ENCODE data around the gene AP1B1.

AP1B1 gene

DNA sequence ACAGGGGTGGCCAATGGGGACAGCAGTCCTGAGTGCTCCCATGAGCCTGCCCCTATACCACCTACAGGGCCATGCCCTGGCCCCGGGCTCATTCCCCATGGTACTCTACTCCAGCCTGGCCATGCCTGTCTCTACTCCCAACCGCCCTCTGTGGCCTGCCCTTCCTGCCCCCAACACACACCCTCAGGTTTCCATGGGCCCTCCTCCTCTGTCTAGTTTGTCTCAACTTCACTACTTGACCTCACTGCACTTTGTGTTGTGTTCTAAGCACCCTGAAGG lies 46.6 kb downstream of the AP1B1 start:
- peak overlapping the region; percentile 9 for H4K91ac ChIP-seq (ENCODE audit: low read depth, low read length)
- no peaks in the 10 kb centered on the region for H3K9me3 ChIP-seq (ENCODE audit: insufficient read depth, low read depth, low read length)
- H3K79me1 ChIP-seq (ENCODE audit: low read length): peaks cover 19% of the 10 kb centered on the region
- H3K36me3 ChIP-seq (ENCODE audit: control insufficient read depth in 1 of 2, insufficient read depth in 2 of 2, low read length in 2 of 2): peaks cover 49 to 52% of the 10 kb centered on the region in 2 experiments
- no peak overlapping the region for H4K12ac ChIP-seq (ENCODE audit: low read depth, low read length)
- H3K14ac ChIP-seq (ENCODE audit: low read length): peak overlapping the region; percentile 32
- no peaks in the 10 kb centered on the region for H3K27me3 ChIP-seq (ENCODE audit: insufficient read depth, low read length)
- no peak overlapping the region for H2AK5ac ChIP-seq (ENCODE audit: low read length)
- no peak overlapping the region for H3K23ac ChIP-seq (ENCODE audit: low read length)
- no peak overlapping the region for H3K4ac ChIP-seq (ENCODE audit: low read depth, low read length)
- peak in 1 of 2 donors; percentile 83 for DNase-seq
- H2BK120ac ChIP-seq (ENCODE audit: insufficient read depth, low read length, poor library complexity): peak overlapping the region; percentile 34
- no CpG with 5 or more reads among the region's 2 CpGs for WGBS (ENCODE audit: extremely low coverage, insufficient coverage, insufficient read length)
- H3K18ac ChIP-seq (ENCODE audit: low read length): peak overlapping the region; percentile 31
- no peak overlapping the region for H3K4me3 ChIP-seq (ENCODE audit: low read depth, low read length)
- no peak overlapping the region for H3K4me2 ChIP-seq (ENCODE audit: low read length)
- no peak overlapping the region for H2AFZ ChIP-seq (ENCODE audit: insufficient read depth, low read length, poor library complexity)
- peaks cover 45 to 52% of the 10 kb centered on the region in 2 experiments for H3K4me1 ChIP-seq (ENCODE audit: control insufficient read depth in 1 of 2, insufficient read depth in 2 of 2, low read length in 2 of 2)
- H3K9ac ChIP-seq (ENCODE audit: low read length): no peak overlapping the region
- no peak overlapping the region for H2BK12ac ChIP-seq (ENCODE audit: low read length)
- H2BK5ac ChIP-seq (ENCODE audit: low read depth, low read length, poor library complexity): peak overlapping the region; percentile 10
- no peak overlapping the region for H3K27ac ChIP-seq (ENCODE audit: low read depth, low read length)
- no peaks in the 10 kb centered on the region for H3K79me2 ChIP-seq (ENCODE audit: control insufficient read depth, insufficient read depth, low read length, poor library complexity)
- H4K8ac ChIP-seq (ENCODE audit: low read depth, low read length): no peak overlapping the region

DNA sequence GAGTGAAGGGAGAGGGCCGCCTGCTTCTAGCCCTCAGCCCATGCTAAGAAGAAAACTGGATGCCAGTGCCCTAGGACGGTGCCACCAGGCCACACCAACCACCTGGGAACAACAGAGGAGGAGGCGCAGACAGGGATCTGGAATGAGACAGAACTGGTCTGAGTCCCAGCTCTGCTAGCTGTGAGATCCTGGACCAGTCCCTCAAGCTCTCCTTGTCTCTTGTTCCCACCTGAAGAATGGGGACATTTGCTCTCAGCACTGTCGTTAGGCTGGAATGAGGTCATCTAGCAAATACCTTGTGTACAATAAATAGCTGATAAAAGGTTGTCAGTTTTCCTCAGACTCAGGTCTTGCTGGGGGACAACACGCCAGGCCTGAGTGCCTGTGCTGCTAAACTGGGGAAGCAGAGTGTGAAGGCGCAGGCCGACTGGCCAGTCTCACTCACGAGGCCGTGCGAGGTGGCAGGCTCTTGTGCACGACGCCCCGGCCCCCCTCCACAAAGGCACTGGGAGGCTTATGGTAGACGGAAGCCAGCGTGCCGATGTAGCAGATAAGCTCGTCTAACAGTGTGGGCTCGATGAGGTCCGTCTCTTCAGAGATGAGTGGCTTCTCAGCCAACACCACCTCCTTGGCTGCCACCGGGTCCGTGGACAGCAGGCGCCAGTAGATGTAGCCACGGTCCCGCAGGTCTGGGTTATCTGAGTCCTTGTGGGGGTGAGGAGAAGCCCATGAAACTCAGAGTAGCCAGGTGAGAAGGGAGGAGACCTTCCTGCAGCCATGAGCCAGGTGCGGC lies 47.1 kb downstream of the AP1B1 start:
- no peak overlapping the region for H2BK120ac ChIP-seq (ENCODE audit: insufficient read depth, low read length, poor library complexity)
- H2AFZ ChIP-seq (ENCODE audit: insufficient read depth, low read length, poor library complexity): no peak overlapping the region
- no peaks in the 10 kb centered on the region for H3K9me3 ChIP-seq (ENCODE audit: insufficient read depth, low read depth, low read length)
- H3K18ac ChIP-seq (ENCODE audit: low read length): peak overlapping the region; percentile 31
- H2BK12ac ChIP-seq (ENCODE audit: low read length): peak overlapping the region; percentile 23
- no peaks in the 10 kb centered on the region for H3K27me3 ChIP-seq (ENCODE audit: insufficient read depth, low read length)
- H3K4me3 ChIP-seq (ENCODE audit: low read depth, low read length): no peak overlapping the region
- H4K91ac ChIP-seq (ENCODE audit: low read depth, low read length): peak overlapping the region; percentile 20
- no peak overlapping the region for H4K8ac ChIP-seq (ENCODE audit: low read depth, low read length)
- H2AK5ac ChIP-seq (ENCODE audit: low read length): no peak overlapping the region
- H3K4me2 ChIP-seq (ENCODE audit: low read length): no peak overlapping the region
- H2BK5ac ChIP-seq (ENCODE audit: low read depth, low read length, poor library complexity): peak overlapping the region; percentile 3
- H3K4me1 ChIP-seq (ENCODE audit: control insufficient read depth in 1 of 2, insufficient read depth in 2 of 2, low read length in 2 of 2): peaks cover 42 to 48% of the 10 kb centered on the region in 2 experiments
- H3K79me1 ChIP-seq (ENCODE audit: low read length): peaks cover 19% of the 10 kb centered on the region
- no peak overlapping the region for H4K12ac ChIP-seq (ENCODE audit: low read depth, low read length)
- H3K4ac ChIP-seq (ENCODE audit: low read depth, low read length): no peak overlapping the region
- no peaks in the 10 kb centered on the region for H3K79me2 ChIP-seq (ENCODE audit: control insufficient read depth, insufficient read depth, low read length, poor library complexity)
- DNase-seq: peak; percentile 87 to 91
- H3K23ac ChIP-seq (ENCODE audit: low read length): no peak overlapping the region
- H3K9ac ChIP-seq (ENCODE audit: low read length): no peak overlapping the region
- no peak overlapping the region for H3K27ac ChIP-seq (ENCODE audit: low read depth, low read length)
- peaks cover 48 to 55% of the 10 kb centered on the region in 2 experiments for H3K36me3 ChIP-seq (ENCODE audit: control insufficient read depth in 1 of 2, insufficient read depth in 2 of 2, low read length in 2 of 2)
- no peak overlapping the region for H3K14ac ChIP-seq (ENCODE audit: low read length)
- no CpG with 5 or more reads among the region's 25 CpGs for WGBS (ENCODE audit: extremely low coverage, insufficient coverage, insufficient read length)

DNA sequence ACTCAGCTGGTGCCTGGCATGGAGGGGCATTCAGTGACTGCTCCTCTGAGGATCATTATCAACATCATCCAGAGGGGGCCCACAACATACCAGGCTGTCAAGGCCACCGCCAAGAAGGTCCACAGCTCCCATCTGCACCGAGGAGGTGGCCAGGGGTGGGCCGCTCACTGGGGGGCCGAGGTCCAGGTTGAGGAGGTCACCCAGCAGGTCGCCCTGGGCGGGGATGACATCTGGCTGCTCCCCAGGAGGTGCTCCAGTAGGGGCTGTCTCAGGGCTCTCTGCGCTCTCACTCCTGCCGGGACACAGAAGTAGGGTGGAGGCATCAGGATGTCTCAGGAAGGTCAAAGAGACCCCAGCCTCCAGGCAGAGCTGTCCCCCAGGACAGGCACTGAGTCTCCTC lies 47.8 kb downstream of the AP1B1 start:
- H3K79me2 ChIP-seq (ENCODE audit: control insufficient read depth, insufficient read depth, low read length, poor library complexity): no peaks in the 10 kb centered on the region
- peak overlapping the region; percentile 20 for H4K91ac ChIP-seq (ENCODE audit: low read depth, low read length)
- no peak overlapping the region for H2AK5ac ChIP-seq (ENCODE audit: low read length)
- no peak overlapping the region for H3K4me2 ChIP-seq (ENCODE audit: low read length)
- H3K27me3 ChIP-seq (ENCODE audit: insufficient read depth, low read length): no peaks in the 10 kb centered on the region
- peaks cover 19% of the 10 kb centered on the region for H3K79me1 ChIP-seq (ENCODE audit: low read length)
- H3K14ac ChIP-seq (ENCODE audit: low read length): no peak overlapping the region
- no peak for DNase-seq
- peaks cover 54 to 62% of the 10 kb centered on the region in 2 experiments for H3K36me3 ChIP-seq (ENCODE audit: control insufficient read depth in 1 of 2, insufficient read depth in 2 of 2, low read length in 2 of 2)
- no peak overlapping the region for H3K4me3 ChIP-seq (ENCODE audit: low read depth, low read length)
- no peak overlapping the region for H4K8ac ChIP-seq (ENCODE audit: low read depth, low read length)
- no peak overlapping the region for H4K12ac ChIP-seq (ENCODE audit: low read depth, low read length)
- no CpG with 5 or more reads among the region's 8 CpGs for WGBS (ENCODE audit: extremely low coverage, insufficient coverage, insufficient read length)
- no peak overlapping the region for H2BK5ac ChIP-seq (ENCODE audit: low read depth, low read length, poor library complexity)
- H2BK12ac ChIP-seq (ENCODE audit: low read length): no peak overlapping the region
- H3K9ac ChIP-seq (ENCODE audit: low read length): no peak overlapping the region
- no peaks in the 10 kb centered on the region for H3K9me3 ChIP-seq (ENCODE audit: insufficient read depth, low read depth, low read length)
- no peak overlapping the region for H3K4ac ChIP-seq (ENCODE audit: low read depth, low read length)
- peaks cover 40 to 43% of the 10 kb centered on the region in 2 experiments for H3K4me1 ChIP-seq (ENCODE audit: control insufficient read depth in 1 of 2, insufficient read depth in 2 of 2, low read length in 2 of 2)
- no peak overlapping the region for H3K27ac ChIP-seq (ENCODE audit: low read depth, low read length)
- peak overlapping the region; percentile 9 for H3K18ac ChIP-seq (ENCODE audit: low read length)
- H3K23ac ChIP-seq (ENCODE audit: low read length): no peak overlapping the region
- no peak overlapping the region for H2BK120ac ChIP-seq (ENCODE audit: insufficient read depth, low read length, poor library complexity)
- H2AFZ ChIP-seq (ENCODE audit: insufficient read depth, low read length, poor library complexity): no peak overlapping the region

DNA sequence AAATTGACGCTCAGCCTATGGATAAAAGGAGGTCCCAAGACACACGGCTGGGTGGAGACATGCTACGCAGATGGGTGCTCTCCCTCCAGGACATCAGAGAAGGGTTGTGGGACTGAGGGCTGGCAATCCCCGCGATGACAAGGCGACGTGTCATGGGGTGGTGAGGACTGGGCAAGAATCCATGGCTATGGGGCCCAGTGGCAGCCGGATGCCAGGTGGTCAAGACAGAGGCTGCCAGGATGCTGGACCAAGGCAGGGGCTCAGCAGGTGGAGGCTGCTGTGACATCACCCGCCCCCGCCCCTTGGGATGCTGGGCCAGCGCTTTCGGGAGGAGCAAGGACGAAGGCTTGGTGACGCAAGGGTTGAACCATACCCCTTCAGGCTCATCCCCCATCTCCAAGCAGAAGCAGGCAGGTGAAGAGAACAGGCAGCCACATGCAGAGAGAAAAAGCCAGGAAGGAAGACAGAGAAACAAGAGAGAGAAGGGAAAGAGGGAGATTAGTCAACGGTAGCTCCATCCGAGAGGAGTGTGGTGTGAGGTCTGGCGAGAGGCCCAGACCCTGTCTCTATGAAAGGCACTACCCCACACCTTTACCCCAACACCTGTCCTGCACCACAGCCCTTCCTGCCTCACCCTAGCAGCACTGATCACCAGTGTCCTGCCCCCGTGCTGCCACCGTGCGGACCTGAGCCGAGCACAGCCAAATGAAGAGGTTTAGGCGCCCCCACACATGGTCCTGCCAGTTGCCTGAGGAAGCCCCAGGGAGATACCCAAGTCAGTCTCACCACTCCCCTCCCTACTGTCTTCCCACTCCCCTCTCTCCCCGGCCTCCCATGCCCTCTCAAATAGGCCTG lies 48.8 kb downstream of the AP1B1 start:
- Histone ChIP-seq H2BK5ac (ENCODE audit: low read depth, low read length, poor library complexity) (no peak overlapping the region), H3K18ac (ENCODE audit: low read length) (no peak overlapping the region), H3K9ac (ENCODE audit: low read length) (no peak overlapping the region), H3K27me3 (ENCODE audit: insufficient read depth, low read length) (no peaks in the 10 kb centered on the region), H2AFZ (ENCODE audit: insufficient read depth, low read length, poor library complexity) (no peak overlapping the region), H2BK120ac (ENCODE audit: insufficient read depth, low read length, poor library complexity) (no peak overlapping the region), H3K79me2 (ENCODE audit: control insufficient read depth, insufficient read depth, low read length, poor library complexity) (no peaks in the 10 kb centered on the region), H2AK5ac (ENCODE audit: low read length) (no peak overlapping the region), H4K12ac (ENCODE audit: low read depth, low read length) (no peak overlapping the region), H3K79me1 (ENCODE audit: low read length) (peaks cover 19% of the 10 kb centered on the region), H3K4me3 (ENCODE audit: low read depth, low read length) (no peak overlapping the region), H3K23ac (ENCODE audit: low read length) (no peak overlapping the region), H3K27ac (ENCODE audit: low read depth, low read length) (no peak overlapping the region), H2BK12ac (ENCODE audit: low read length) (no peak overlapping the region), H4K91ac (ENCODE audit: low read depth, low read length) (no peak overlapping the region), H4K8ac (ENCODE audit: low read depth, low read length) (no peak overlapping the region), H3K4ac (ENCODE audit: low read depth, low read length) (no peak overlapping the region), H3K9me3 (ENCODE audit: insufficient read depth, low read depth, low read length) (no peaks in the 10 kb centered on the region), H3K4me1 (ENCODE audit: control insufficient read depth in 1 of 2, insufficient read depth in 2 of 2, low read length in 2 of 2) (peaks cover 38 to 40% of the 10 kb centered on the region in 2 experiments), H3K14ac (ENCODE audit: low read length) (no peak overlapping the region), H3K36me3 (ENCODE audit: control insufficient read depth in 1 of 2, insufficient read depth in 2 of 2, low read length in 2 of 2) (peaks cover 60 to 65% of the 10 kb centered on the region in 2 experiments), H3K4me2 (ENCODE audit: low read length) (no peak overlapping the region)
- no peak for DNase-seq
- WGBS (ENCODE audit: extremely low coverage, insufficient coverage, insufficient read length): no CpG with 5 or more reads among the region's 23 CpGs
